Epithelial cell of esophagus (primary cell): Measurements from ENCODE around the gene SSR1.
A peak's percentile ranks its signal among the peaks of the same experiment; 100 is the strongest.
"Not testable (repeated sequence)": the region's sequence is repeated elsewhere in the genome, so short reads cannot be mapped to it uniquely, and the experiment has no call there.

ENCODE experiments used
- DNase-seq: peaks from one replicate; pipeline ENCODE4 v3.0.0; 2010; ENCODE audit warnings: low read depth
- H3K4me3 ChIP-seq: 2 replicates; pipeline ENCODE4 v1.5.1; 2011; ENCODE audit warnings: mild to moderate bottlenecking, low read length, control low read depth
- TF ChIP-seq, protein P1 (sequence below): IDR thresholded peaks from 2 replicates; pipeline ENCODE4 v1.5.1; 2011; ENCODE audit warnings: low read depth, mild to moderate bottlenecking, low read length, control low read depth, inconsistent platforms; ENCODE audit not compliant: insufficient read depth; ENCODE audit errors: missing control alignments

SSR1 gene

GRCh38 chr6:7339007-7339732 lies 26.2 kb upstream of the SSR1 start:
- DNase-seq: peak; percentile 39
- TF ChIP-seq, protein P1, sequence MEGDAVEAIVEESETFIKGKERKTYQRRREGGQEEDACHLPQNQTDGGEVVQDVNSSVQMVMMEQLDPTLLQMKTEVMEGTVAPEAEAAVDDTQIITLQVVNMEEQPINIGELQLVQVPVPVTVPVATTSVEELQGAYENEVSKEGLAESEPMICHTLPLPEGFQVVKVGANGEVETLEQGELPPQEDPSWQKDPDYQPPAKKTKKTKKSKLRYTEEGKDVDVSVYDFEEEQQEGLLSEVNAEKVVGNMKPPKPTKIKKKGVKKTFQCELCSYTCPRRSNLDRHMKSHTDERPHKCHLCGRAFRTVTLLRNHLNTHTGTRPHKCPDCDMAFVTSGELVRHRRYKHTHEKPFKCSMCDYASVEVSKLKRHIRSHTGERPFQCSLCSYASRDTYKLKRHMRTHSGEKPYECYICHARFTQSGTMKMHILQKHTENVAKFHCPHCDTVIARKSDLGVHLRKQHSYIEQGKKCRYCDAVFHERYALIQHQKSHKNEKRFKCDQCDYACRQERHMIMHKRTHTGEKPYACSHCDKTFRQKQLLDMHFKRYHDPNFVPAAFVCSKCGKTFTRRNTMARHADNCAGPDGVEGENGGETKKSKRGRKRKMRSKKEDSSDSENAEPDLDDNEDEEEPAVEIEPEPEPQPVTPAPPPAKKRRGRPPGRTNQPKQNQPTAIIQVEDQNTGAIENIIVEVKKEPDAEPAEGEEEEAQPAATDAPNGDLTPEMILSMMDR: peak; percentile 11
- not testable (repeated sequence) for H3K4me3 ChIP-seq

- TF ChIP-seq, protein P1: no peak
- no peak for DNase-seq
- no peak overlapping the region for H3K4me3 ChIP-seq
These were observed 25.0 kb upstream of the SSR1 start for GRCh38 chr6:7338031-7338430.

- no peak for DNase-seq
- no peak overlapping the region for H3K4me3 ChIP-seq
- TF ChIP-seq, protein P1: no peak
These were observed 22.5 kb upstream of the SSR1 start for GRCh38 chr6:7335519-7335918.

DNA sequence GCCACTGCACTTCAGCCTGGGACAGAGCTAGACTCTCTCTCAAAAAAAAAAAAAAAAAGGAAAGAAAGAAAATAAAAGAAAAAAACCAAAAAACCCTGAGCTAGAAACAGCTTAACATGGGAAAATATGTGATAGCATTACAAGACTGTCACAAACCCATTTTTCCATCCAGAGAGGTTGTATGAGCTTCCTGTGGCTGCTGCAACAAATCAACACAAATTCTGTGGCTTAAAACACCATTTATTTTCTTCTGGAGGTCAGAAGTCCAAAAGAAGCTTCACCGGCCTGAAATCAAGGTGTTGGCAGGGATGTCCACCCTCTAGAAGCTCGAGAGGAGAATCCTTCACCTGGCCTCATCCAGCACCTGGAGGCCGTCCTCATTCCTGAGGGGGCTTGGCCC lies 21.7 kb upstream of the SSR1 start:
- no peak overlapping the region for H3K4me3 ChIP-seq
- DNase-seq: no peak
- TF ChIP-seq, protein P1: no peak

DNA sequence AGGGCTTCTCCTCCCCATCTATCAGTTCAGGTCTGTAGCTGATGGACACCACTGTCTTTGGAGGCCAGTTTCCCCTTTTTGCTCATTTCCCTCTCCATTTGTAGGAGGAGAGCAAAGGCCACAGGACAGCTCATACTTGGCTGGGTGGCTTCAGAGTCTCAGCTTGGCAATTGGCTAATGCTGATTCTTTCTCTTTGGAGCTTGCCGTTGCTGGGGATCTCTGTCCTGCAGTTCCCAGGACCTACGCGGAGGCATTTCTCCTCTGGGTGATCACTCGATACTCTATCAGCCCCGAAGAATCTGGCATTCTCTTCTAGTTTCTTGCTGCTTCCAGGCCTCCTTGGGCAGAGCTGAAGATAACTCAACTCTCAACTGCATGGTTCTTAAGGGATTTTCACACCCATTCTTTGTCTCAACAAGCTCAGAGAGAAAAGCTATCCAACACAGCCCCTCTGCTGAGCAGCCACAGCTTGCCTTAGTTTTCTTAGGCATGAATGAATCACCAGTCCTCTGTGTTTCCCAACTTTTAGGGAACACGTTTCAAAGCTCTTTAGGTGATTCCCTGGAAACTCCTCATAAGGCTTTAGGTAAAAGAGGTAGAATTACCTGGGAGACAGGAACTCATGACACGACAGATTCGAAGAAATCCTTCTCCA lies 19.2 kb upstream of the SSR1 start:
- H3K4me3 ChIP-seq: no peak overlapping the region
- TF ChIP-seq, protein P1: no peak
- DNase-seq: peak; percentile 93

DNA sequence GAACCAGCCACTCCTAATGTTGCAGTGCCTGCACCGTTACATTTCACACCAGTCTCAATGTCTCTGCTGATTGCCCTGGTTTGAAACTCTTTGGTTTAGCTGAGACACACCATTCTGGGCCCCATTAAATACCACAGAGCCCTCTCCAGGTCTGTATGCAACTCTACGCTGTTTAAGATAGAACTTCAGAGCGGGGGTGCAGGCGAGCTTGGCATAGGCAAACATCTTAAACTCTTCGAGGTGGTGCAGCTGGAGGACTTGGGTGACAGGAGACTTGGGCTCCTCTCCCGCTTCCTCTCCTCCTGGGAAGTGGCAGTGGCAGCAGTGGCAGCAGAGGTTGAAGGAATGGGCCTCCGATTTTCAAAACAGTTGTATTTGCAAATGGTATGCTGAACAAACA lies 18.5 kb upstream of the SSR1 start:
- H3K4me3 ChIP-seq: no peak overlapping the region
- DNase-seq: no peak
- TF ChIP-seq, protein P1: no peak

- peak; percentile 51 for DNase-seq
- H3K4me3 ChIP-seq: no peak overlapping the region
- TF ChIP-seq, protein P1: no peak
These were observed 15.2 kb upstream of the SSR1 start for GRCh38 chr6:7328243-7328642.
